Measurements from ENCODE around the gene SGIP1.

Gene SGIP1

GRCh38 chr1:66518654-66519053 lies 15.3 kb upstream of the SGIP1 start:
- H3K36me3 ChIP-seq (ENCODE audit: low read depth) = no peaks in the 10 kb centered on the region
- no peak for TF ChIP-seq CTCF (IDR thresholded peaks at IDR 0.05; ENCODE audit: poor library complexity, severe bottlenecking)
- no peaks in the 10 kb centered on the region for H3K9me3 ChIP-seq (ENCODE audit: severe bottlenecking)
- DNase-seq (ENCODE audit: low spot score) = no peak
- H3K27ac ChIP-seq (ENCODE audit: poor library complexity, severe bottlenecking) = no peak overlapping the region
- no peaks in the 10 kb centered on the region for H3K27me3 ChIP-seq (ENCODE audit: insufficient read depth, poor library complexity, severe bottlenecking)
- ATAC-seq (ENCODE audit: low read depth) = no peak
- H3K4me1 ChIP-seq (ENCODE audit: insufficient read depth, poor library complexity, severe bottlenecking) = peaks cover 15% of the 10 kb centered on the region
- no peak overlapping the region for H3K4me3 ChIP-seq (ENCODE audit: severe bottlenecking)

- H3K4me1 ChIP-seq (ENCODE audit: insufficient read depth, poor library complexity, severe bottlenecking) = peaks cover 15% of the 10 kb centered on the region
- DNase-seq (ENCODE audit: low spot score) = no peak
- no peak overlapping the region for H3K27ac ChIP-seq (ENCODE audit: poor library complexity, severe bottlenecking)
- peak; percentile 29; the same call in 1 of the 3 replicates for ATAC-seq (ENCODE audit: low read depth)
- no peaks in the 10 kb centered on the region for H3K36me3 ChIP-seq (ENCODE audit: low read depth)
- H3K9me3 ChIP-seq (ENCODE audit: severe bottlenecking) = no peaks in the 10 kb centered on the region
- no peaks in the 10 kb centered on the region for H3K27me3 ChIP-seq (ENCODE audit: insufficient read depth, poor library complexity, severe bottlenecking)
- no peak for TF ChIP-seq CTCF (IDR thresholded peaks at IDR 0.05; ENCODE audit: poor library complexity, severe bottlenecking)
- H3K4me3 ChIP-seq (ENCODE audit: severe bottlenecking) = no peak overlapping the region
Measured at GRCh38 chr1:66519992-66520391, 14.0 kb upstream of the SGIP1 start.

- no peaks in the 10 kb centered on the region for H3K9me3 ChIP-seq (ENCODE audit: severe bottlenecking)
- peaks cover 15% of the 10 kb centered on the region for H3K4me1 ChIP-seq (ENCODE audit: insufficient read depth, poor library complexity, severe bottlenecking)
- DNase-seq (ENCODE audit: low spot score) = no peak
- H3K27ac ChIP-seq (ENCODE audit: poor library complexity, severe bottlenecking) = no peak overlapping the region
- ATAC-seq (ENCODE audit: low read depth) = no peak
- no peaks in the 10 kb centered on the region for H3K27me3 ChIP-seq (ENCODE audit: insufficient read depth, poor library complexity, severe bottlenecking)
- no peaks in the 10 kb centered on the region for H3K36me3 ChIP-seq (ENCODE audit: low read depth)
- no peak overlapping the region for H3K4me3 ChIP-seq (ENCODE audit: severe bottlenecking)
- TF ChIP-seq CTCF (IDR thresholded peaks at IDR 0.05; ENCODE audit: poor library complexity, severe bottlenecking) = no peak
Measured at GRCh38 chr1:66520655-66521054, 13.3 kb upstream of the SGIP1 start.

GRCh38 chr1:66521721-66522365 lies 12.1 kb upstream of the SGIP1 start:
- Histone ChIP-seq H3K27ac (ENCODE audit: poor library complexity, severe bottlenecking) (peak overlapping the region; percentile 49), H3K36me3 (ENCODE audit: low read depth) (no peaks in the 10 kb centered on the region), H3K4me1 (ENCODE audit: insufficient read depth, poor library complexity, severe bottlenecking) (peaks cover 15% of the 10 kb centered on the region), H3K4me3 (ENCODE audit: severe bottlenecking) (no peak overlapping the region), H3K27me3 (ENCODE audit: insufficient read depth, poor library complexity, severe bottlenecking) (no peaks in the 10 kb centered on the region), H3K9me3 (ENCODE audit: severe bottlenecking) (no peaks in the 10 kb centered on the region)
- TF ChIP-seq CTCF (IDR thresholded peaks at IDR 0.05; ENCODE audit: poor library complexity, severe bottlenecking) = no peak
- no peak for DNase-seq (ENCODE audit: low spot score)
- ATAC-seq (ENCODE audit: low read depth) = peak; percentile 97

GRCh38 chr1:66523562-66523961 lies 10.4 kb upstream of the SGIP1 start:
- Histone ChIP-seq H3K4me1 (ENCODE audit: insufficient read depth, poor library complexity, severe bottlenecking) (peaks cover 15% of the 10 kb centered on the region), H3K27me3 (ENCODE audit: insufficient read depth, poor library complexity, severe bottlenecking) (no peaks in the 10 kb centered on the region), H3K36me3 (ENCODE audit: low read depth) (no peaks in the 10 kb centered on the region), H3K9me3 (ENCODE audit: severe bottlenecking) (no peaks in the 10 kb centered on the region), H3K27ac (ENCODE audit: poor library complexity, severe bottlenecking) (no peak overlapping the region), H3K4me3 (ENCODE audit: severe bottlenecking) (no peak overlapping the region)
- no peak for DNase-seq (ENCODE audit: low spot score)
- no peak for ATAC-seq (ENCODE audit: low read depth)
- TF ChIP-seq CTCF (IDR thresholded peaks at IDR 0.05; ENCODE audit: poor library complexity, severe bottlenecking) = no peak
